K562 (cell line): Measurements from ENCODE around the gene MID1IP1. TPM values are rescaled to one million over a fixed set of nuclear protein-coding genes. Genes with fewer than 3 reads are reported as not detected.

Source experiments
- CHD2 ChIP-seq: IDR thresholded peaks from 2 replicates; pipeline ENCODE4 v1.6.1; 2011; ENCODE audit warnings: low read depth, low read length
- EP300 ChIP-seq: IDR thresholded peaks from 2 replicates; pipeline ENCODE4 v1.6.1; 2012; ENCODE audit warnings: low read length, improper control_type of control experiment
- ERF ChIP-seq: fragments of 450-650 bp; formaldehyde crosslinking; IDR thresholded peaks from 2 replicates; pipeline ENCODE4 v1.4.0; 2020; ENCODE audit warnings: mild to moderate bottlenecking, mixed read lengths
- HMGN3 ChIP-seq: IDR thresholded peaks from 2 replicates; pipeline ENCODE4 v1.6.1; 2011; ENCODE audit warnings: borderline replicate concordance, low read depth, mild to moderate bottlenecking, mixed read lengths, low read length; ENCODE audit not compliant: insufficient read length; ENCODE audit errors: extremely low read depth
- KLF1 ChIP-seq: fragments of 450-650 bp; IDR thresholded peaks from 2 replicates; pipeline ENCODE4 v1.6.1; 2016; ENCODE audit warnings: missing genetic modification characterization, missing compliant biosample characterization
- MCM5 ChIP-seq: fragments of 450-650 bp; IDR thresholded peaks from 2 replicates; pipeline ENCODE4 v1.6.1; 2016; ENCODE audit warnings: low read depth
- NFIC ChIP-seq: fragments of 450-650 bp; IDR thresholded peaks from 2 replicates; pipeline ENCODE4 v1.6.1; 2017; ENCODE audit warnings: mild to moderate bottlenecking, inconsistent platforms
- PML ChIP-seq: IDR thresholded peaks from 2 replicates; pipeline ENCODE4 v1.6.1; 2012; ENCODE audit warnings: low read length, inconsistent platforms
- POLR2G ChIP-seq: fragments of 200-400 bp; formaldehyde crosslinking; IDR thresholded peaks from 2 replicates; pipeline ENCODE4 v1.6.1; 2017; ENCODE audit warnings: low read depth, mild to moderate bottlenecking, antibody characterized with exemption, low read length, moderate library complexity
- SIN3A ChIP-seq, 2 experiments: fragments of 150-350 bp in 1 of 2; IDR thresholded peaks; 2 replicates each; pipeline ENCODE4 v1.6.1; 2011 to 2016; ENCODE audit warnings: borderline replicate concordance in 2 of 2, low read depth in 2 of 2, low read length in 2 of 2, mild to moderate bottlenecking in 2 of 2, moderate library complexity in 2 of 2; ENCODE audit not compliant: control insufficient read depth in 1 of 2
- SMAD4 ChIP-seq: fragments of 250-450 bp; sonication (Bioruptor Pico); conservative IDR thresholded peaks from 2 replicates; pipeline ENCODE4 v1.8.0; 2021; ENCODE audit warnings: inconsistent platforms, mild to moderate bottlenecking, moderate library complexity
- SNRNP70 ChIP-seq: fragments of 200-400 bp; formaldehyde crosslinking; optimal IDR thresholded peaks from 2 replicates; pipeline ENCODE3; 2017; ENCODE audit warnings: low read depth, low read length
- TAF9B ChIP-seq: fragments of 450-650 bp; IDR thresholded peaks from 2 replicates; pipeline ENCODE4 v1.6.1; 2018; ENCODE audit warnings: mild to moderate bottlenecking; ENCODE audit not compliant: partially characterized antibody
- TBP ChIP-seq: optimal IDR thresholded peaks from 2 replicates; pipeline ENCODE3; 2011; ENCODE audit warnings: low read depth, low read length, improper control_type of control experiment
- ZNF324 ChIP-seq: fragments of 250-450 bp; sonication (Bioruptor Pico); IDR thresholded peaks from 2 replicates; pipeline ENCODE4 v1.4.0; 2020; ENCODE audit warnings: mild to moderate bottlenecking
- ZNF384 ChIP-seq: IDR thresholded peaks from 2 replicates; pipeline ENCODE4 v1.6.1; 2012; ENCODE audit warnings: low read depth, low read length, improper control_type of control experiment
- polyA plus RNA-seq, 8 experiments: library from polyadenylated mRNA; depleted of rRNA in 4 of 8; stranded (reverse) in 5 of 8; unstranded in 3 of 8; fragments of >200 nt; fragmentation: Nextera tagmentation in 2 of 8; fragmentation: Illumina TruSeq in 1 of 8; extraction: Ambion mirVana in 2 of 8; extraction: Trizol in 1 of 8; gene quantifications; 2 replicates each; pipeline versions ENCODE4 v1.2.1 to v1.2.3, GENCODE V29; 2011 to 2014; ENCODE audit warnings: inconsistent platforms in 1 of 8, missing spikeins in 1 of 8
- total RNA-seq, 7 experiments: library from RNA; depleted of rRNA in 6 of 7; stranded (reverse); fragments of >200 nt in 6 of 7; fragmentation: Illumina TruSeq in 2 of 7; extraction: Trizol in 2 of 7; gene quantifications; 2 replicates each; pipeline versions ENCODE4 v1.2.1 to v1.2.3, GENCODE V29; 2011 to 2021; ENCODE audit warnings: low replicate concordance in 1 of 7
- TF ChIP-seq, protein P1 (sequence below), 2 experiments: fragments of 450-650 bp; IDR thresholded peaks; 2 replicates each; pipeline ENCODE4 v1.6.1; 2018; ENCODE audit warnings: mild to moderate bottlenecking in 2 of 2, low read depth in 1 of 2; ENCODE audit not compliant: partially characterized antibody in 2 of 2
- TF ChIP-seq, protein P2 (sequence below): sonication (generic); formaldehyde crosslinking; IDR thresholded peaks from 2 replicates; pipeline ENCODE4 v1.8.1; 2023; ENCODE audit warnings: mild to moderate bottlenecking, missing genetic modification reagents, moderate library complexity
- TF ChIP-seq, protein P3 (sequence below): fragments of 250-450 bp; sonication (Bioruptor Pico); IDR thresholded peaks from 2 replicates; pipeline ENCODE4 v1.8.0; 2021; ENCODE audit warnings: moderate library complexity, mild to moderate bottlenecking, inconsistent platforms
- TF ChIP-seq, protein P4 (sequence below): fragments of 250-450 bp; sonication (Bioruptor Pico); IDR thresholded peaks from 2 replicates; pipeline ENCODE4 v1.4.0; 2020; ENCODE audit warnings: mild to moderate bottlenecking, moderate library complexity, borderline replicate concordance

MID1IP1 gene
- total and polyA plus RNA-seq, 9 of the 15 experiments (the other 6 are each of a cell fraction or from before 2014, with no cell fraction given) = 0.51 to 102 (median 27.5) TPM

DNA sequence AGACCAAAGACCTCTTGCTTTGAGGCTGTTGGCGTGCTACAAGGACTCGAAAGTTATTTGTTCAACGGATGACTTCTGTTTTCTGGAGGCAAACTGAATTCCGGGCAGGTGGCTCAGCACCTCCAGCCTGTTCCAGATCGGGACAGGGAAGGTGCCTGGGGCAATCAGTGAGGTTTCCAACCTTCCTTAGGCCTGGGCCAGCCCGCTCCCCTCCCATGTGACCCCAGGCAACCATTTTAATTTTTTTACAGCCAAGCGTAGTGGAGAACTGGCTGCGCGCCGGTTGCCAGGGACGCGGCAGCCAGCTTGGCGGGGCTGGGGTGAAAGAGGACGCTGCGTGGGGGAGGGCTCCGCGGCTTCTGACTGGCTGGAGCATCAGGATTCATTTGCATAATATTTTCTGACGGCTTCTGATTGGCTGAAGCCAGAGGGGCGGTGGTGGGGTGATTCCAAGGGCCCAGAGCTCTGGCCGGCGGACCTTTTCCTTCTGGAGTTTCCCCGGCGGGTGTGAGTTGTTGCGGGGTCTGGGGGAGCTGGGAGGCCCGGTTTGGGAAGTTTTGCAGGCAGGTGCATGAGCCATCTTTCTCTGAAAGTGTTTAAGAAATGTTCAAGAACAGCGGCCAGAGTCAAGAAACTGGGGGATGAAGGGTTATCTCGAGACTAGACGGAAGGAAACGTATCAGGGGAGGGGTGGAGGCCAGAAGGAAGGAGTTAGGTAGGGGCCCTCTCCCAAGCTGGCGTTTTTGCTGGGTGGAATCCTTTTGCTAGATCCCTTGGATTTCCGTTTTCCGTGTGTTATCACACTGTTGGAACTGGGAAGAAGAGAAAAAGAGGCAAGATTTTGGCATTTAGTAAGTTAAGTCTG, at the start of gene MID1IP1 (continued):
- peak; percentile 52 to 87; a peak in 3 of 4 replicates for TF ChIP-seq SIN3A (IDR thresholded peaks at IDR 0.05; ENCODE audit: borderline replicate concordance in 2 of 2, control insufficient read depth in 1 of 2, low read depth in 2 of 2, low read length in 2 of 2)
- peak; percentile 77 for TF ChIP-seq PML
- peak; percentile 44; the same call in 1 of the 2 replicates for TF ChIP-seq SMAD4 (CRISPR knock-in tag)
- peak; percentile 82 for TF ChIP-seq ZNF384
- TF ChIP-seq ZNF324 (CRISPR knock-in tag) = no peak
- peak; percentile 63 for TF ChIP-seq HMGN3
- TF ChIP-seq, protein P1, sequence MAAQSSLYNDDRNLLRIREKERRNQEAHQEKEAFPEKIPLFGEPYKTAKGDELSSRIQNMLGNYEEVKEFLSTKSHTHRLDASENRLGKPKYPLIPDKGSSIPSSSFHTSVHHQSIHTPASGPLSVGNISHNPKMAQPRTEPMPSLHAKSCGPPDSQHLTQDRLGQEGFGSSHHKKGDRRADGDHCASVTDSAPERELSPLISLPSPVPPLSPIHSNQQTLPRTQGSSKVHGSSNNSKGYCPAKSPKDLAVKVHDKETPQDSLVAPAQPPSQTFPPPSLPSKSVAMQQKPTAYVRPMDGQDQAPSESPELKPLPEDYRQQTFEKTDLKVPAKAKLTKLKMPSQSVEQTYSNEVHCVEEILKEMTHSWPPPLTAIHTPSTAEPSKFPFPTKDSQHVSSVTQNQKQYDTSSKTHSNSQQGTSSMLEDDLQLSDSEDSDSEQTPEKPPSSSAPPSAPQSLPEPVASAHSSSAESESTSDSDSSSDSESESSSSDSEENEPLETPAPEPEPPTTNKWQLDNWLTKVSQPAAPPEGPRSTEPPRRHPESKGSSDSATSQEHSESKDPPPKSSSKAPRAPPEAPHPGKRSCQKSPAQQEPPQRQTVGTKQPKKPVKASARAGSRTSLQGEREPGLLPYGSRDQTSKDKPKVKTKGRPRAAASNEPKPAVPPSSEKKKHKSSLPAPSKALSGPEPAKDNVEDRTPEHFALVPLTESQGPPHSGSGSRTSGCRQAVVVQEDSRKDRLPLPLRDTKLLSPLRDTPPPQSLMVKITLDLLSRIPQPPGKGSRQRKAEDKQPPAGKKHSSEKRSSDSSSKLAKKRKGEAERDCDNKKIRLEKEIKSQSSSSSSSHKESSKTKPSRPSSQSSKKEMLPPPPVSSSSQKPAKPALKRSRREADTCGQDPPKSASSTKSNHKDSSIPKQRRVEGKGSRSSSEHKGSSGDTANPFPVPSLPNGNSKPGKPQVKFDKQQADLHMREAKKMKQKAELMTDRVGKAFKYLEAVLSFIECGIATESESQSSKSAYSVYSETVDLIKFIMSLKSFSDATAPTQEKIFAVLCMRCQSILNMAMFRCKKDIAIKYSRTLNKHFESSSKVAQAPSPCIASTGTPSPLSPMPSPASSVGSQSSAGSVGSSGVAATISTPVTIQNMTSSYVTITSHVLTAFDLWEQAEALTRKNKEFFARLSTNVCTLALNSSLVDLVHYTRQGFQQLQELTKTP (IDR thresholded peaks at IDR 0.05; ENCODE audit: low read depth in 1 of 2, partially characterized antibody in 2 of 2) = peak; percentile 74 to 83
- TF ChIP-seq EP300 = peak; percentile 9; the same call in 1 of the 2 replicates
- peak; percentile 78 for TF ChIP-seq POLR2G
- peak; percentile 92 for TF ChIP-seq TBP
- TF ChIP-seq, protein P2, sequence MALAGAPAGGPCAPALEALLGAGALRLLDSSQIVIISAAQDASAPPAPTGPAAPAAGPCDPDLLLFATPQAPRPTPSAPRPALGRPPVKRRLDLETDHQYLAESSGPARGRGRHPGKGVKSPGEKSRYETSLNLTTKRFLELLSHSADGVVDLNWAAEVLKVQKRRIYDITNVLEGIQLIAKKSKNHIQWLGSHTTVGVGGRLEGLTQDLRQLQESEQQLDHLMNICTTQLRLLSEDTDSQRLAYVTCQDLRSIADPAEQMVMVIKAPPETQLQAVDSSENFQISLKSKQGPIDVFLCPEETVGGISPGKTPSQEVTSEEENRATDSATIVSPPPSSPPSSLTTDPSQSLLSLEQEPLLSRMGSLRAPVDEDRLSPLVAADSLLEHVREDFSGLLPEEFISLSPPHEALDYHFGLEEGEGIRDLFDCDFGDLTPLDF (CRISPR knock-in tag) = 0 out of 2 replicates have a peak, but pooled peaks have one; percentile 25
- TF ChIP-seq NFIC = peak; percentile 96
- TF ChIP-seq SNRNP70 = no peak
- no peak for TF ChIP-seq MCM5
- TF ChIP-seq TAF9B = peak; percentile 80
- peak; percentile 52 for TF ChIP-seq CHD2
- no peak for TF ChIP-seq KLF1 (tag)
- TF ChIP-seq, protein P3, sequence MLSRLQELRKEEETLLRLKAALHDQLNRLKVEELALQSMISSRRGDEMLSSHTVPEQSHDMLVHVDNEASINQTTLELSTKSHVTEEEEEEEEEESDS (CRISPR knock-in tag) = no peak
- TF ChIP-seq, protein P4, sequence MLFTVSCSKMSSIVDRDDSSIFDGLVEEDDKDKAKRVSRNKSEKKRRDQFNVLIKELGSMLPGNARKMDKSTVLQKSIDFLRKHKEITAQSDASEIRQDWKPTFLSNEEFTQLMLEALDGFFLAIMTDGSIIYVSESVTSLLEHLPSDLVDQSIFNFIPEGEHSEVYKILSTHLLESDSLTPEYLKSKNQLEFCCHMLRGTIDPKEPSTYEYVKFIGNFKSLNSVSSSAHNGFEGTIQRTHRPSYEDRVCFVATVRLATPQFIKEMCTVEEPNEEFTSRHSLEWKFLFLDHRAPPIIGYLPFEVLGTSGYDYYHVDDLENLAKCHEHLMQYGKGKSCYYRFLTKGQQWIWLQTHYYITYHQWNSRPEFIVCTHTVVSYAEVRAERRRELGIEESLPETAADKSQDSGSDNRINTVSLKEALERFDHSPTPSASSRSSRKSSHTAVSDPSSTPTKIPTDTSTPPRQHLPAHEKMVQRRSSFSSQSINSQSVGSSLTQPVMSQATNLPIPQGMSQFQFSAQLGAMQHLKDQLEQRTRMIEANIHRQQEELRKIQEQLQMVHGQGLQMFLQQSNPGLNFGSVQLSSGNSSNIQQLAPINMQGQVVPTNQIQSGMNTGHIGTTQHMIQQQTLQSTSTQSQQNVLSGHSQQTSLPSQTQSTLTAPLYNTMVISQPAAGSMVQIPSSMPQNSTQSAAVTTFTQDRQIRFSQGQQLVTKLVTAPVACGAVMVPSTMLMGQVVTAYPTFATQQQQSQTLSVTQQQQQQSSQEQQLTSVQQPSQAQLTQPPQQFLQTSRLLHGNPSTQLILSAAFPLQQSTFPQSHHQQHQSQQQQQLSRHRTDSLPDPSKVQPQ = no peak
- peak; percentile 60; the same call in 1 of the 2 replicates for TF ChIP-seq ERF
